ENCODE data around the gene YBEY.

GRCh38 chr21:46285761-46286647, at the start of gene YBEY:
- TF ChIP-seq GATA2 (IDR thresholded peaks at IDR 0.05; ENCODE audit: insufficient read depth, insufficient read length, low read depth, low read length), result no peak
- peak; percentile 94 for TF ChIP-seq POLR2A (IDR thresholded peaks at IDR 0.05; ENCODE audit: low read depth, low read length)
- peak; percentile 33 to 48 for TF ChIP-seq CTCF (IDR thresholded peaks at IDR 0.05; ENCODE audit: extremely low read depth in 1 of 2, insufficient read depth in 1 of 2, low read depth in 1 of 2, low read length in 2 of 2)
- TF ChIP-seq POLR2AphosphoS5 (IDR thresholded peaks at IDR 0.05; ENCODE audit: insufficient read depth, low read depth, low read length), result peak; percentile 96
- no peak for TF ChIP-seq EZH2 (IDR thresholded peaks at IDR 0.05; ENCODE audit: borderline replicate concordance, low read depth, low read length, severe bottlenecking)
- TF ChIP-seq MAX (IDR thresholded peaks at IDR 0.05; ENCODE audit: insufficient read depth, insufficient read length), result no peak
- peak; percentile 82 for TF ChIP-seq MYC (IDR thresholded peaks at IDR 0.05; ENCODE audit: low read depth, low read length)
- TF ChIP-seq FOS (IDR thresholded peaks at IDR 0.05; ENCODE audit: borderline replicate concordance, insufficient read depth, low read length), result peak; percentile 21
